HepG2 (cell line): Measurements from ENCODE around the gene C20orf204. TPM values are rescaled to one million over a fixed set of nuclear protein-coding genes. Genes with fewer than 3 reads are reported as not detected.

ENCODE experiments used
- NR2F2 ChIP-seq: IDR thresholded peaks from 2 replicates; pipeline ENCODE4 v1.6.1; 2012; ENCODE audit warnings: low read depth, inconsistent platforms, borderline replicate concordance
- RAD21 ChIP-seq: fragments of 450-650 bp; formaldehyde crosslinking; IDR thresholded peaks from 2 replicates; pipeline ENCODE4 v1.5.0; 2020; ENCODE audit warnings: mild to moderate bottlenecking
- SMC3 ChIP-seq: IDR thresholded peaks from 2 replicates; pipeline ENCODE4 v1.6.1; 2011; ENCODE audit warnings: low read length, improper control_type of control experiment
- SPEN ChIP-seq: sonication (generic); formaldehyde crosslinking; IDR thresholded peaks from 2 replicates; pipeline ENCODE4 v1.5.1; 2020; ENCODE audit warnings: low read depth, mild to moderate bottlenecking, missing genetic modification reagents
- ZBTB38 ChIP-seq: sonication (generic); formaldehyde crosslinking; IDR thresholded peaks from 2 replicates; pipeline ENCODE4 v1.5.1; 2020; ENCODE audit warnings: mild to moderate bottlenecking, missing genetic modification reagents
- ZC3H4 ChIP-seq: sonication (generic); formaldehyde crosslinking; IDR thresholded peaks from 2 replicates; pipeline ENCODE4 v1.4.0; 2020; ENCODE audit warnings: missing genetic modification reagents, borderline replicate concordance
- ZFP36L2 ChIP-seq: sonication (generic); formaldehyde crosslinking; IDR thresholded peaks from 2 replicates; pipeline ENCODE4 v1.4.0; 2020; ENCODE audit warnings: missing genetic modification reagents
- ZNF331 ChIP-seq: sonication (generic); formaldehyde crosslinking; IDR thresholded peaks from 2 replicates; pipeline ENCODE4 v1.4.0; 2020; ENCODE audit warnings: missing genetic modification reagents
- polyA plus RNA-seq, 8 experiments: library from polyadenylated mRNA; depleted of rRNA in 3 of 8; stranded (reverse) in 7 of 8; unstranded in 1 of 8; fragments of >200 nt; fragmentation: Illumina TruSeq in 4 of 8; extraction: Trizol in 4 of 8; gene quantifications; 2 replicates each; pipeline versions ENCODE4 v1.2.1 to v1.2.3, GENCODE V29; 2011 to 2016; ENCODE audit warnings: low read depth in 4 of 8, missing spikeins in 1 of 8, mixed read lengths in 1 of 8; ENCODE audit not compliant: insufficient read depth in 1 of 8
- total RNA-seq, 5 experiments: library from RNA; depleted of rRNA; stranded (reverse); fragments of >200 nt; fragmentation: Illumina TruSeq; extraction: Trizol; gene quantifications; 2 replicates each; pipeline ENCODE4 v1.2.3, GENCODE V29; 2016; ENCODE audit warnings: low read depth in 1 of 5
- TF ChIP-seq, protein P1 (sequence below): sonication (generic); formaldehyde crosslinking; IDR thresholded peaks from 2 replicates; pipeline ENCODE4 v1.4.0; 2020; ENCODE audit warnings: missing genetic modification reagents, borderline replicate concordance
- TF ChIP-seq, protein P2 (sequence below): sonication (generic); formaldehyde crosslinking; IDR thresholded peaks from 2 replicates; pipeline ENCODE4 v1.4.0; 2020; ENCODE audit warnings: missing genetic modification reagents
- TF ChIP-seq, protein P3 (sequence below): sonication (generic); formaldehyde crosslinking; IDR thresholded peaks from 2 replicates; pipeline ENCODE4 v1.4.0; 2020; ENCODE audit warnings: missing genetic modification reagents, borderline replicate concordance
- TF ChIP-seq, protein P4 (sequence below): sonication (generic); formaldehyde crosslinking; IDR thresholded peaks from 2 replicates; pipeline ENCODE4 v1.4.0; 2020; ENCODE audit warnings: mild to moderate bottlenecking, missing genetic modification reagents

Gene C20orf204
- total and polyA plus RNA-seq, 2 of the 13 experiments (the other 11 are each of a cell fraction or from before 2014, with no cell fraction given), result 22.1 to 80.0 TPM

DNA sequence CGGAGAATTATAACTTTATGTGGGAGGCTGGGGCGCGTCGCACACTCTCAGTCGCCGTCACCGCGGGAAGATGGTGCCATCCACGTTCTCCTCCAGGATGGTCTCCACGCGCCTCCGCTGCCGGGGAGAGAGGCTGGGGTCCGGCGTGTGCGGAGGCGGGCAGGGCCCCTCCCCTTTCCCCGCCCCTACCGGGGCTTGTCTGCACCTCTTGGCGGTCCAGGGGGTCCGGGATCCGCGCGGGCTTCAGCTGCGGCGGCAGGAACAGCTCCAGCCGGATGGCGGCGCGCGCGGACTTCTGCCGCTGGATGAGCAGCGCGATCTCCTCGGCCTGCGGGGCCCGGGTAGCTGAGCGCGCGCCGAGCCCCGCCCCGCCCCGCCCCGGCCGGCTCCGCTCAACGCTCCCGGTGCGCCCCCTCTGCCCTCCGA is 47.4 kb downstream of the C20orf204 start (continued):
- no peak for TF ChIP-seq ZC3H4
- TF ChIP-seq SPEN (CRISPR knock-in tag), result peak; percentile 46; the same call in 1 of the 2 replicates
- peak; percentile 38; the same call in 1 of the 2 replicates for TF ChIP-seq SMC3
- TF ChIP-seq ZNF331 (CRISPR knock-in tag), result no peak; the same call in 1 of the 2 replicates
- TF ChIP-seq NR2F2, result no peak
- no peak for TF ChIP-seq ZFP36L2
- TF ChIP-seq, protein P1, sequence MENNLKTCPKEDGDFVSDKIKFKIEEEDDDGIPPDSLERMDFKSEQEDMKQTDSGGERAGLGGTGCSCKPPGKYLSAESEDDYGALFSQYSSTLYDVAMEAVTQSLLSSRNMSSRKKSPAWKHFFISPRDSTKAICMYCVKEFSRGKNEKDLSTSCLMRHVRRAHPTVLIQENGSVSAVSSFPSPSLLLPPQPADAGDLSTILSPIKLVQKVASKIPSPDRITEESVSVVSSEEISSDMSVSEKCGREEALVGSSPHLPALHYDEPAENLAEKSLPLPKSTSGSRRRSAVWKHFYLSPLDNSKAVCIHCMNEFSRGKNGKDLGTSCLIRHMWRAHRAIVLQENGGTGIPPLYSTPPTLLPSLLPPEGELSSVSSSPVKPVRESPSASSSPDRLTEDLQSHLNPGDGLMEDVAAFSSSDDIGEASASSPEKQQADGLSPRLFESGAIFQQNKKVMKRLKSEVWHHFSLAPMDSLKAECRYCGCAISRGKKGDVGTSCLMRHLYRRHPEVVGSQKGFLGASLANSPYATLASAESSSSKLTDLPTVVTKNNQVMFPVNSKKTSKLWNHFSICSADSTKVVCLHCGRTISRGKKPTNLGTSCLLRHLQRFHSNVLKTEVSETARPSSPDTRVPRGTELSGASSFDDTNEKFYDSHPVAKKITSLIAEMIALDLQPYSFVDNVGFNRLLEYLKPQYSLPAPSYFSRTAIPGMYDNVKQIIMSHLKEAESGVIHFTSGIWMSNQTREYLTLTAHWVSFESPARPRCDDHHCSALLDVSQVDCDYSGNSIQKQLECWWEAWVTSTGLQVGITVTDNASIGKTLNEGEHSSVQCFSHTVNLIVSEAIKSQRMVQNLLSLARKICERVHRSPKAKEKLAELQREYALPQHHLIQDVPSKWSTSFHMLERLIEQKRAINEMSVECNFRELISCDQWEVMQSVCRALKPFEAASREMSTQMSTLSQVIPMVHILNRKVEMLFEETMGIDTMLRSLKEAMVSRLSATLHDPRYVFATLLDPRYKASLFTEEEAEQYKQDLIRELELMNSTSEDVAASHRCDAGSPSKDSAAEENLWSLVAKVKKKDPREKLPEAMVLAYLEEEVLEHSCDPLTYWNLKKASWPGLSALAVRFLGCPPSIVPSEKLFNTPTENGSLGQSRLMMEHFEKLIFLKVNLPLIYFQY (CRISPR knock-in tag), result 0 out of 2 replicates have a peak, but pooled peaks have one; percentile 55
- TF ChIP-seq, protein P2, sequence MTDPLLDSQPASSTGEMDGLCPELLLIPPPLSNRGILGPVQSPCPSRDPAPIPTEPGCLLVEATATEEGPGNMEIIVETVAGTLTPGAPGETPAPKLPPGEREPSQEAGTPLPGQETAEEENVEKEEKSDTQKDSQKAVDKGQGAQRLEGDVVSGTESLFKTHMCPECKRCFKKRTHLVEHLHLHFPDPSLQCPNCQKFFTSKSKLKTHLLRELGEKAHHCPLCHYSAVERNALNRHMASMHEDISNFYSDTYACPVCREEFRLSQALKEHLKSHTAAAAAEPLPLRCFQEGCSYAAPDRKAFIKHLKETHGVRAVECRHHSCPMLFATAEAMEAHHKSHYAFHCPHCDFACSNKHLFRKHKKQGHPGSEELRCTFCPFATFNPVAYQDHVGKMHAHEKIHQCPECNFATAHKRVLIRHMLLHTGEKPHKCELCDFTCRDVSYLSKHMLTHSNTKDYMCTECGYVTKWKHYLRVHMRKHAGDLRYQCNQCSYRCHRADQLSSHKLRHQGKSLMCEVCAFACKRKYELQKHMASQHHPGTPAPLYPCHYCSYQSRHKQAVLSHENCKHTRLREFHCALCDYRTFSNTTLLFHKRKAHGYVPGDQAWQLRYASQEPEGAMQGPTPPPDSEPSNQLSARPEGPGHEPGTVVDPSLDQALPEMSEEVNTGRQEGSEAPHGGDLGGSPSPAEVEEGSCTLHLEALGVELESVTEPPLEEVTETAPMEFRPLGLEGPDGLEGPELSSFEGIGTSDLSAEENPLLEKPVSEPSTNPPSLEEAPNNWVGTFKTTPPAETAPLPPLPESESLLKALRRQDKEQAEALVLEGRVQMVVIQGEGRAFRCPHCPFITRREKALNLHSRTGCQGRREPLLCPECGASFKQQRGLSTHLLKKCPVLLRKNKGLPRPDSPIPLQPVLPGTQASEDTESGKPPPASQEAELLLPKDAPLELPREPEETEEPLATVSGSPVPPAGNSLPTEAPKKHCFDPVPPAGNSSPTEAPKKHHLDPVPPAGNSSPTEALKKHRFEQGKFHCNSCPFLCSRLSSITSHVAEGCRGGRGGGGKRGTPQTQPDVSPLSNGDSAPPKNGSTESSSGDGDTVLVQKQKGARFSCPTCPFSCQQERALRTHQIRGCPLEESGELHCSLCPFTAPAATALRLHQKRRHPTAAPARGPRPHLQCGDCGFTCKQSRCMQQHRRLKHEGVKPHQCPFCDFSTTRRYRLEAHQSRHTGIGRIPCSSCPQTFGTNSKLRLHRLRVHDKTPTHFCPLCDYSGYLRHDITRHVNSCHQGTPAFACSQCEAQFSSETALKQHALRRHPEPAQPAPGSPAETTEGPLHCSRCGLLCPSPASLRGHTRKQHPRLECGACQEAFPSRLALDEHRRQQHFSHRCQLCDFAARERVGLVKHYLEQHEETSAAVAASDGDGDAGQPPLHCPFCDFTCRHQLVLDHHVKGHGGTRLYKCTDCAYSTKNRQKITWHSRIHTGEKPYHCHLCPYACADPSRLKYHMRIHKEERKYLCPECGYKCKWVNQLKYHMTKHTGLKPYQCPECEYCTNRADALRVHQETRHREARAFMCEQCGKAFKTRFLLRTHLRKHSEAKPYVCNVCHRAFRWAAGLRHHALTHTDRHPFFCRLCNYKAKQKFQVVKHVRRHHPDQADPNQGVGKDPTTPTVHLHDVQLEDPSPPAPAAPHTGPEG, result peak; percentile 26; the same call in 1 of the 2 replicates
- peak; percentile 95 for TF ChIP-seq RAD21
- TF ChIP-seq, protein P3, sequence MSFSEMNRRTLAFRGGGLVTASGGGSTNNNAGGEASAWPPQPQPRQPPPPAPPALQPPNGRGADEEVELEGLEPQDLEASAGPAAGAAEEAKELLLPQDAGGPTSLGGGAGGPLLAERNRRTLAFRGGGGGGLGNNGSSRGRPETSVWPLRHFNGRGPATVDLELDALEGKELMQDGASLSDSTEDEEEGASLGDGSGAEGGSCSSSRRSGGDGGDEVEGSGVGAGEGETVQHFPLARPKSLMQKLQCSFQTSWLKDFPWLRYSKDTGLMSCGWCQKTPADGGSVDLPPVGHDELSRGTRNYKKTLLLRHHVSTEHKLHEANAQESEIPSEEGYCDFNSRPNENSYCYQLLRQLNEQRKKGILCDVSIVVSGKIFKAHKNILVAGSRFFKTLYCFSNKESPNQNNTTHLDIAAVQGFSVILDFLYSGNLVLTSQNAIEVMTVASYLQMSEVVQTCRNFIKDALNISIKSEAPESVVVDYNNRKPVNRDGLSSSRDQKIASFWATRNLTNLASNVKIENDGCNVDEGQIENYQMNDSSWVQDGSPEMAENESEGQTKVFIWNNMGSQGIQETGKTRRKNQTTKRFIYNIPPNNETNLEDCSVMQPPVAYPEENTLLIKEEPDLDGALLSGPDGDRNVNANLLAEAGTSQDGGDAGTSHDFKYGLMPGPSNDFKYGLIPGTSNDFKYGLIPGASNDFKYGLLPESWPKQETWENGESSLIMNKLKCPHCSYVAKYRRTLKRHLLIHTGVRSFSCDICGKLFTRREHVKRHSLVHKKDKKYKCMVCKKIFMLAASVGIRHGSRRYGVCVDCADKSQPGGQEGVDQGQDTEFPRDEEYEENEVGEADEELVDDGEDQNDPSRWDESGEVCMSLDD (CRISPR knock-in tag), result no peak
- TF ChIP-seq ZBTB38 (CRISPR knock-in tag), result peak; percentile 53; the same call in 1 of the 2 replicates
- TF ChIP-seq, protein P4, sequence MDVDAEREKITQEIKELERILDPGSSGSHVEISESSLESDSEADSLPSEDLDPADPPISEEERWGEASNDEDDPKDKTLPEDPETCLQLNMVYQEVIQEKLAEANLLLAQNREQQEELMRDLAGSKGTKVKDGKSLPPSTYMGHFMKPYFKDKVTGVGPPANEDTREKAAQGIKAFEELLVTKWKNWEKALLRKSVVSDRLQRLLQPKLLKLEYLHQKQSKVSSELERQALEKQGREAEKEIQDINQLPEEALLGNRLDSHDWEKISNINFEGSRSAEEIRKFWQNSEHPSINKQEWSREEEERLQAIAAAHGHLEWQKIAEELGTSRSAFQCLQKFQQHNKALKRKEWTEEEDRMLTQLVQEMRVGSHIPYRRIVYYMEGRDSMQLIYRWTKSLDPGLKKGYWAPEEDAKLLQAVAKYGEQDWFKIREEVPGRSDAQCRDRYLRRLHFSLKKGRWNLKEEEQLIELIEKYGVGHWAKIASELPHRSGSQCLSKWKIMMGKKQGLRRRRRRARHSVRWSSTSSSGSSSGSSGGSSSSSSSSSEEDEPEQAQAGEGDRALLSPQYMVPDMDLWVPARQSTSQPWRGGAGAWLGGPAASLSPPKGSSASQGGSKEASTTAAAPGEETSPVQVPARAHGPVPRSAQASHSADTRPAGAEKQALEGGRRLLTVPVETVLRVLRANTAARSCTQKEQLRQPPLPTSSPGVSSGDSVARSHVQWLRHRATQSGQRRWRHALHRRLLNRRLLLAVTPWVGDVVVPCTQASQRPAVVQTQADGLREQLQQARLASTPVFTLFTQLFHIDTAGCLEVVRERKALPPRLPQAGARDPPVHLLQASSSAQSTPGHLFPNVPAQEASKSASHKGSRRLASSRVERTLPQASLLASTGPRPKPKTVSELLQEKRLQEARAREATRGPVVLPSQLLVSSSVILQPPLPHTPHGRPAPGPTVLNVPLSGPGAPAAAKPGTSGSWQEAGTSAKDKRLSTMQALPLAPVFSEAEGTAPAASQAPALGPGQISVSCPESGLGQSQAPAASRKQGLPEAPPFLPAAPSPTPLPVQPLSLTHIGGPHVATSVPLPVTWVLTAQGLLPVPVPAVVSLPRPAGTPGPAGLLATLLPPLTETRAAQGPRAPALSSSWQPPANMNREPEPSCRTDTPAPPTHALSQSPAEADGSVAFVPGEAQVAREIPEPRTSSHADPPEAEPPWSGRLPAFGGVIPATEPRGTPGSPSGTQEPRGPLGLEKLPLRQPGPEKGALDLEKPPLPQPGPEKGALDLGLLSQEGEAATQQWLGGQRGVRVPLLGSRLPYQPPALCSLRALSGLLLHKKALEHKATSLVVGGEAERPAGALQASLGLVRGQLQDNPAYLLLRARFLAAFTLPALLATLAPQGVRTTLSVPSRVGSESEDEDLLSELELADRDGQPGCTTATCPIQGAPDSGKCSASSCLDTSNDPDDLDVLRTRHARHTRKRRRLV (CRISPR knock-in tag), result no peak
